Mammary epithelial cell (primary cell): Measurements from ENCODE around the gene MOB3B.

Experiments used
- EZH2 ChIP-seq: IDR thresholded peaks from 2 replicates; pipeline ENCODE4 v1.6.1; 2012; ENCODE audit warnings: low read length, inconsistent platforms, borderline replicate concordance
- TF ChIP-seq, protein P1 (sequence below), 2 donors: IDR thresholded peaks in 1 of 2; conservative IDR thresholded peaks in 1 of 2; 2 replicates each; pipeline ENCODE4 v1.5.1; 2011 to 2012; ENCODE audit warnings: inconsistent platforms in 2 of 2, low read length in 2 of 2, mild to moderate bottlenecking in 2 of 2, control low read depth in 1 of 2, low read depth in 1 of 2; ENCODE audit not compliant: insufficient read depth in 1 of 2; ENCODE audit errors: extremely low read depth in 1 of 2

- TF ChIP-seq, protein P1, sequence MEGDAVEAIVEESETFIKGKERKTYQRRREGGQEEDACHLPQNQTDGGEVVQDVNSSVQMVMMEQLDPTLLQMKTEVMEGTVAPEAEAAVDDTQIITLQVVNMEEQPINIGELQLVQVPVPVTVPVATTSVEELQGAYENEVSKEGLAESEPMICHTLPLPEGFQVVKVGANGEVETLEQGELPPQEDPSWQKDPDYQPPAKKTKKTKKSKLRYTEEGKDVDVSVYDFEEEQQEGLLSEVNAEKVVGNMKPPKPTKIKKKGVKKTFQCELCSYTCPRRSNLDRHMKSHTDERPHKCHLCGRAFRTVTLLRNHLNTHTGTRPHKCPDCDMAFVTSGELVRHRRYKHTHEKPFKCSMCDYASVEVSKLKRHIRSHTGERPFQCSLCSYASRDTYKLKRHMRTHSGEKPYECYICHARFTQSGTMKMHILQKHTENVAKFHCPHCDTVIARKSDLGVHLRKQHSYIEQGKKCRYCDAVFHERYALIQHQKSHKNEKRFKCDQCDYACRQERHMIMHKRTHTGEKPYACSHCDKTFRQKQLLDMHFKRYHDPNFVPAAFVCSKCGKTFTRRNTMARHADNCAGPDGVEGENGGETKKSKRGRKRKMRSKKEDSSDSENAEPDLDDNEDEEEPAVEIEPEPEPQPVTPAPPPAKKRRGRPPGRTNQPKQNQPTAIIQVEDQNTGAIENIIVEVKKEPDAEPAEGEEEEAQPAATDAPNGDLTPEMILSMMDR (conservative IDR thresholded peaks at IDR 0.05 in 1 of 2, IDR thresholded peaks at IDR 0.05 in 1 of 2; ENCODE audit: extremely low read depth in 1 of 2, insufficient read depth in 1 of 2, low read depth in 1 of 2, low read length in 2 of 2), result no peak
- TF ChIP-seq EZH2, result no peak
Measured at GRCh38 chr9:27549196-27549755, 19.7 kb upstream of the MOB3B start.
